RWPE2 (cell line): ENCODE data around the gene OR4X1.

ENCODE experiments used
- ATAC-seq: fragments of 200-7000 bp; cut with Tn5 transposase; 3 replicates; pipeline ENCODE4 v1.9.1; 2021; ENCODE audit warnings: low read depth
- DNase-seq: peaks from one replicate; pipeline ENCODE4 v3.0.0-alpha.2; 2020; ENCODE audit warnings: low spot score
- H3K27ac ChIP-seq: fragments of 450-650 bp; 2 replicates; pipeline ENCODE4 v1.5.1; 2017; ENCODE audit warnings: mild to moderate bottlenecking; ENCODE audit not compliant: poor library complexity, severe bottlenecking
- H3K27me3 ChIP-seq: fragments of 250-450 bp; sonication (Bioruptor Pico); 2 replicates; pipeline ENCODE4 v1.5.1; 2021; ENCODE audit warnings: mild to moderate bottlenecking, moderate library complexity; ENCODE audit not compliant: insufficient read depth, poor library complexity, severe bottlenecking
- H3K36me3 ChIP-seq: fragments of 250-450 bp; sonication (Bioruptor Pico); 2 replicates; pipeline ENCODE4 v1.5.1; 2020; ENCODE audit warnings: low read depth, mild to moderate bottlenecking, moderate library complexity
- H3K4me1 ChIP-seq: fragments of 250-450 bp; sonication (Bioruptor Pico); 2 replicates; pipeline ENCODE4 v1.5.1; 2021; ENCODE audit warnings: mild to moderate bottlenecking, moderate library complexity; ENCODE audit not compliant: insufficient read depth, poor library complexity, severe bottlenecking
- H3K4me3 ChIP-seq: fragments of 250-450 bp; sonication (Bioruptor Pico); 2 replicates; pipeline ENCODE4 v1.5.1; 2021; ENCODE audit warnings: mild to moderate bottlenecking, moderate library complexity; ENCODE audit not compliant: severe bottlenecking
- H3K9me3 ChIP-seq: fragments of 250-450 bp; sonication (Bioruptor Pico); 2 replicates; pipeline ENCODE4 v1.5.1; 2021; ENCODE audit warnings: mild to moderate bottlenecking, moderate library complexity; ENCODE audit not compliant: severe bottlenecking
- TF ChIP-seq, protein P1 (sequence below): fragments of 450-650 bp; IDR thresholded peaks from one replicate; pipeline ENCODE4 v1.5.1; 2017; ENCODE audit warnings: mild to moderate bottlenecking, moderate library complexity; ENCODE audit not compliant: poor library complexity, severe bottlenecking

Gene OR4X1

GRCh38 chr11:48242501-48242900, 21.2 kb upstream of the OR4X1 start:
- H3K4me1 ChIP-seq, result no peaks in the 10 kb centered on the region
- H3K36me3 ChIP-seq, result no peaks in the 10 kb centered on the region
- TF ChIP-seq, protein P1, sequence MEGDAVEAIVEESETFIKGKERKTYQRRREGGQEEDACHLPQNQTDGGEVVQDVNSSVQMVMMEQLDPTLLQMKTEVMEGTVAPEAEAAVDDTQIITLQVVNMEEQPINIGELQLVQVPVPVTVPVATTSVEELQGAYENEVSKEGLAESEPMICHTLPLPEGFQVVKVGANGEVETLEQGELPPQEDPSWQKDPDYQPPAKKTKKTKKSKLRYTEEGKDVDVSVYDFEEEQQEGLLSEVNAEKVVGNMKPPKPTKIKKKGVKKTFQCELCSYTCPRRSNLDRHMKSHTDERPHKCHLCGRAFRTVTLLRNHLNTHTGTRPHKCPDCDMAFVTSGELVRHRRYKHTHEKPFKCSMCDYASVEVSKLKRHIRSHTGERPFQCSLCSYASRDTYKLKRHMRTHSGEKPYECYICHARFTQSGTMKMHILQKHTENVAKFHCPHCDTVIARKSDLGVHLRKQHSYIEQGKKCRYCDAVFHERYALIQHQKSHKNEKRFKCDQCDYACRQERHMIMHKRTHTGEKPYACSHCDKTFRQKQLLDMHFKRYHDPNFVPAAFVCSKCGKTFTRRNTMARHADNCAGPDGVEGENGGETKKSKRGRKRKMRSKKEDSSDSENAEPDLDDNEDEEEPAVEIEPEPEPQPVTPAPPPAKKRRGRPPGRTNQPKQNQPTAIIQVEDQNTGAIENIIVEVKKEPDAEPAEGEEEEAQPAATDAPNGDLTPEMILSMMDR, result no peak
- H3K9me3 ChIP-seq, result no peaks in the 10 kb centered on the region
- ATAC-seq, result no peak
- H3K27me3 ChIP-seq, result no peaks in the 10 kb centered on the region
- no peak overlapping the region for H3K27ac ChIP-seq
- H3K4me3 ChIP-seq, result no peak overlapping the region
- no peak for DNase-seq

DNA sequence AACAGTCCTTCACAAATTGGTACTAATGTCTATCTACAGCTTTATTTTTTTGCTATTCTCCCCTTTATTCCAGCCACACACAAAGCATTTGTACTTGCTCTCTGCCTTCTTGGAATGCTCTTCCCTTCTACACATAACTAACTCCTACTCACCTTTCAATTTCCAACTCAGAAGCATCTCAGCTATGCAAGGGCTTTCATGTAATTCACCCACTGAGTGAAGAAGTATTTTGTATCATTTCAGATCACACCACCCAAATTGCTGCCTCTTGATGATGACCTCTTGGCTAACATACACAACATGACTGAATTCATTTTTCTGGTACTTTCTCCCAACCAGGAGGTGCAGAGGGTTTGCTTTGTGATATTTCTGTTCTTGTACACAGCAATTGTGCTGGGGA, 18.9 kb upstream of the OR4X1 start, which contains the start of gene OR4X2:
OR4X2 (plus strand) TSS at position 301 of the 400 bp plus-strand sequence; CDS start at position 301, 0 bp downstream.
- Histone ChIP-seq H3K4me1 (no peaks in the 10 kb centered on the region), H3K9me3 (no peaks in the 10 kb centered on the region), H3K4me3 (no peak within 1 kb of the TSS), H3K36me3 (no peaks in the 10 kb centered on the region), H3K27ac (no peak within 1 kb of the TSS), H3K27me3 (no peaks in the 10 kb centered on the region)
- DNase-seq (no peak), ATAC-seq (no peak)
- TF ChIP-seq, protein P1, result no peak

GRCh38 chr11:48248902-48249301, 14.8 kb upstream of the OR4X1 start:
- H3K4me3 ChIP-seq, result no peak overlapping the region
- no peak overlapping the region for H3K27ac ChIP-seq
- TF ChIP-seq, protein P1, result no peak
- no peaks in the 10 kb centered on the region for H3K36me3 ChIP-seq
- ATAC-seq (no peak), DNase-seq (no peak)
- H3K4me1 ChIP-seq, result no peaks in the 10 kb centered on the region
- H3K27me3 ChIP-seq, result no peaks in the 10 kb centered on the region
- no peaks in the 10 kb centered on the region for H3K9me3 ChIP-seq

DNA sequence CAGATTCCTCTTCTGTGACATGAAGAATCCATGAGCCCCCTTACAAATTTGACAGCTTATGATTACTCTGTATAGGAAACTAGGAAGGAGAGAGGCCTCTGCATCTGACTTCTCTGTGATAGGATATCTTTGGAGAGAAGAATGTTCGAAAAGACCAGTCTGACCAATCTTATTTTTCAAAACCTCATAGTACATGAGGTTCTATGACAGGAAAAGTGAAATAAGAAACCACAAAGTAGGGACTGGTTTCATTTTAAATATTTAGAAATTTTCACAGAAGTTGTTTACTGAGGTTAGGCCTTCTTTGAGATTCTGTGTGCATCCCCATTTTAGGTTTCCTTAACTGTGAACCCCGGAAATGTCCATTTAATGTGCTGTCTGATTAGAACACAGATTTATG, 2.1 kb upstream of the OR4X1 start:
- no peak overlapping the region for H3K27ac ChIP-seq
- no peaks in the 10 kb centered on the region for H3K36me3 ChIP-seq
- no peak overlapping the region for H3K4me3 ChIP-seq
- DNase-seq (no peak), ATAC-seq (no peak)
- no peaks in the 10 kb centered on the region for H3K27me3 ChIP-seq
- TF ChIP-seq, protein P1, result no peak
- no peaks in the 10 kb centered on the region for H3K9me3 ChIP-seq
- no peaks in the 10 kb centered on the region for H3K4me1 ChIP-seq

DNA sequence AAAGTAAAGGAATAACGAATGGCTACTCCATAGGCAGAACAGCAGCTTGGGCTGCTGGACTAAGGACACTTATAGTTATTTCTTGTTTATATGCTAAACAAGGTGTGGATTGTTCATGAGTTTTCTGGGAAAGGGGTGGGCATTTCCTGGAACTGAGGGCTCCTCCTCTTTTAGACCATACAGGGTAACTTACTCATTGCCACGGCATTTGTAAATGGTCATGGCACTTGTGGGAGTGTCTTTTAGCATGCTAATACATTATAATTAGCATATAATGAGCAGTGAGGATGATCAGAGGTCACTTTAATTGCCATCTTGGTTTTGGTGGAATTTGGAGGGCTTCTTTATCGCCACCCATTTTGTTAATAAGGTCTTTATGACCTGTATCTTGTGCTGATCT, 7.0 kb downstream of the OR4X1 start:
- TF ChIP-seq, protein P1, result no peak

More for the DNA sequence above, 7.0 kb downstream of the OR4X1 start:
- Histone ChIP-seq H3K27me3 (no peaks in the 10 kb centered on the region), H3K9me3 (no peaks in the 10 kb centered on the region), H3K36me3 (no peaks in the 10 kb centered on the region), H3K27ac (no peak overlapping the region), H3K4me3 (no peak overlapping the region), H3K4me1 (no peaks in the 10 kb centered on the region)
- DNase-seq (no peak), ATAC-seq (no peak)
